Measurements from ENCODE around the gene TRIOBP. TPM values are rescaled to one million over a fixed set of nuclear protein-coding genes. Genes with fewer than 3 reads are reported as not detected.
A peak's percentile ranks its signal among the peaks of the same experiment; 100 is the strongest.

Gene TRIOBP
- total RNA-seq, 1 donor from 2014 or later, result 108 TPM

- intact Hi-C loops (cut with DNase I), result no loop called here
- Histone ChIP-seq H3K4me3 (peak overlapping the region; percentile 54 to 61), H3K4me1 (peaks cover 52% of the 10 kb centered on the region), H3K36me3 (no peaks in the 10 kb centered on the region), H3K9me3 (no peaks in the 10 kb centered on the region), H3K27ac (peak overlapping the region; percentile 92), H3K27me3 (no peaks in the 10 kb centered on the region)
- TF ChIP-seq POLR2AphosphoS5 (IDR thresholded peaks at IDR 0.05; ENCODE audit: insufficient read depth in 1 of 2, low read depth in 1 of 2) (no peak), CTCF (IDR thresholded peaks at IDR 0.05) (no peak), POLR2A (IDR thresholded peaks at IDR 0.05) (no peak)
- DNase-seq (ENCODE audit: extremely low spot score in 2 of 2), result peak in 1 of 2 donors; percentile 85
Measured at GRCh38 chr22:37808294-37808657, 111.4 kb downstream of the TRIOBP start.

GRCh38 chr22:37809672-37810333, 113.0 kb downstream of the TRIOBP start:
- H3K4me1 ChIP-seq, result peaks cover 39% of the 10 kb centered on the region
- peaks cover 0 to 4% of the 10 kb centered on the region in 2 donors for H3K36me3 ChIP-seq
- H3K27me3 ChIP-seq, result no peaks in the 10 kb centered on the region
- TF ChIP-seq CTCF (IDR thresholded peaks at IDR 0.05) (no peak), POLR2A (IDR thresholded peaks at IDR 0.05) (no peak), POLR2AphosphoS5 (IDR thresholded peaks at IDR 0.05; ENCODE audit: insufficient read depth in 1 of 2, low read depth in 1 of 2) (no peak)
- H3K4me3 ChIP-seq, result no peak overlapping the region
- intact Hi-C loops (cut with DNase I), result no loop called here
- DNase-seq (ENCODE audit: extremely low spot score in 2 of 2), result no peak
- H3K27ac ChIP-seq, result no peak overlapping the region
- H3K9me3 ChIP-seq, result no peaks in the 10 kb centered on the region

GRCh38 chr22:37811867-37812266, 115.0 kb downstream of the TRIOBP start:
- Histone ChIP-seq H3K36me3 (peaks cover 0 to 4% of the 10 kb centered on the region in 2 donors), H3K27me3 (no peaks in the 10 kb centered on the region), H3K9me3 (no peaks in the 10 kb centered on the region), H3K4me3 (no peak overlapping the region), H3K4me1 (peaks cover 23% of the 10 kb centered on the region), H3K27ac (no peak overlapping the region)
- no peak for DNase-seq (ENCODE audit: extremely low spot score in 2 of 2)
- no peak for TF ChIP-seq POLR2A (IDR thresholded peaks at IDR 0.05)
- TF ChIP-seq CTCF (IDR thresholded peaks at IDR 0.05), result no peak
- no peak for TF ChIP-seq POLR2AphosphoS5 (IDR thresholded peaks at IDR 0.05; ENCODE audit: insufficient read depth in 1 of 2, low read depth in 1 of 2)
- intact Hi-C loops (cut with DNase I), result no loop called here

GRCh38 chr22:37812869-37813678, 116.2 kb downstream of the TRIOBP start:
- peaks cover 22% of the 10 kb centered on the region for H3K4me1 ChIP-seq
- H3K27ac ChIP-seq, result no peak overlapping the region
- intact Hi-C loops (cut with DNase I), result no loop called here
- H3K36me3 ChIP-seq, result peaks cover 0 to 4% of the 10 kb centered on the region in 2 donors
- H3K4me3 ChIP-seq, result no peak overlapping the region
- TF ChIP-seq POLR2A (IDR thresholded peaks at IDR 0.05), result no peak
- TF ChIP-seq POLR2AphosphoS5 (IDR thresholded peaks at IDR 0.05; ENCODE audit: insufficient read depth in 1 of 2, low read depth in 1 of 2), result no peak
- no peak for TF ChIP-seq CTCF (IDR thresholded peaks at IDR 0.05)
- no peak for DNase-seq (ENCODE audit: extremely low spot score in 2 of 2)
- no peaks in the 10 kb centered on the region for H3K9me3 ChIP-seq
- H3K27me3 ChIP-seq, result no peaks in the 10 kb centered on the region

GRCh38 chr22:37815593-37815992, 118.7 kb downstream of the TRIOBP start:
- H3K9me3 ChIP-seq, result no peaks in the 10 kb centered on the region
- no peak overlapping the region for H3K4me3 ChIP-seq
- H3K27ac ChIP-seq, result no peak overlapping the region
- no peaks in the 10 kb centered on the region for H3K27me3 ChIP-seq
- TF ChIP-seq POLR2AphosphoS5 (IDR thresholded peaks at IDR 0.05; ENCODE audit: insufficient read depth in 1 of 2, low read depth in 1 of 2) (no peak), POLR2A (IDR thresholded peaks at IDR 0.05) (no peak), CTCF (IDR thresholded peaks at IDR 0.05) (no peak)
- intact Hi-C loops (cut with DNase I), result loop anchor here (5.0 kb wide), 1 partner anchor 47 kb away; no protein-coding TSS in a partner anchor
- peaks cover 0 to 4% of the 10 kb centered on the region in 2 donors for H3K36me3 ChIP-seq
- no peak for DNase-seq (ENCODE audit: extremely low spot score in 2 of 2)
- peaks cover 20% of the 10 kb centered on the region for H3K4me1 ChIP-seq
